Glutamatergic neuron (in vitro differentiated cells): ENCODE data around the gene STEEP1. TPM values are rescaled to one million over a fixed set of nuclear protein-coding genes. Genes with fewer than 3 reads are reported as not detected.

Source experiments
- DNase-seq: peaks from one replicate; pipeline ENCODE4 v3.0.0; 2022
- H3K27ac Mint-ChIP-seq: one replicate; pipeline ENCODE4 v1.8.0; 2020; ENCODE audit warnings: mild to moderate bottlenecking, mixed read lengths, inconsistent platforms; ENCODE audit not compliant: unreplicated experiment
- H3K27me3 Mint-ChIP-seq: one replicate; pipeline ENCODE4 v1.8.0; 2020; ENCODE audit warnings: mild to moderate bottlenecking, moderate library complexity, mixed read lengths, inconsistent platforms; ENCODE audit not compliant: unreplicated experiment
- H3K36me3 Mint-ChIP-seq: one replicate; pipeline ENCODE4 v1.8.0; 2020; ENCODE audit warnings: mild to moderate bottlenecking, mixed read lengths, inconsistent platforms; ENCODE audit not compliant: unreplicated experiment
- H3K4me1 Mint-ChIP-seq: one replicate; pipeline ENCODE4 v1.8.0; 2020; ENCODE audit warnings: mild to moderate bottlenecking, low read depth, mixed read lengths, inconsistent platforms; ENCODE audit not compliant: unreplicated experiment
- H3K4me3 Mint-ChIP-seq: one replicate; pipeline ENCODE4 v1.8.0; 2020; ENCODE audit warnings: mild to moderate bottlenecking, mixed read lengths, inconsistent platforms; ENCODE audit not compliant: unreplicated experiment
- H3K9me3 Mint-ChIP-seq: one replicate; pipeline ENCODE4 v1.8.0; 2020; ENCODE audit warnings: mild to moderate bottlenecking, moderate library complexity, mixed read lengths, inconsistent platforms; ENCODE audit not compliant: unreplicated experiment
- CTCF ChIP-seq: fragments of 200-600 bp; sonication (generic); IDR thresholded peaks from one replicate; pipeline ENCODE4 v1.5.0; 2021; ENCODE audit not compliant: partially characterized antibody, unreplicated experiment
- long read RNA-seq: library from polyadenylated mRNA; unstranded; transcript quantifications from one replicate; pipeline ENCODE4 v2.0.0, GENCODE V29; 2020; ENCODE audit not compliant: unreplicated experiment
- total RNA-seq: library from RNA; stranded (reverse); fragmentation: NEBNext Ultra II Directional; extraction: Animal tissue kit (Norgen Biotek cat#: 25700); gene quantifications from one replicate; pipeline ENCODE4 v1.2.1, GENCODE V29; 2021; ENCODE audit not compliant: unreplicated experiment

The STEEP1 gene
- 28.7 TPM for total RNA-seq
- long read RNA-seq, partial matches to known transcripts = 2 of 5 reads
- long read RNA-seq, other reads (novel, unspliced or antisense) = 0 of 5 reads

- Mint-ChIP-seq H3K4me1 (peaks cover 1% of the 10 kb centered on the region), H3K36me3 (no peaks in the 10 kb centered on the region)
Measured at GRCh38 chrX:119565107-119565663, at the start of gene STEEP1. Gene STEEP1 (minus strand): TSS chrX:119565409. CDS start chrX:119565355, 54 bp downstream.

GRCh38 chrX:119614776-119615175, 49.6 kb upstream of the STEEP1 start:
- Mint-ChIP-seq H3K4me3 (no peak overlapping the region), H3K36me3 (no peaks in the 10 kb centered on the region), H3K27ac (no peak overlapping the region), H3K4me1 (peaks cover 3% of the 10 kb centered on the region), H3K27me3 (no peaks in the 10 kb centered on the region), H3K9me3 (peaks cover 2% of the 10 kb centered on the region)
- no peak for TF ChIP-seq CTCF
- no peak for DNase-seq

More at GRCh38 chrX:119565107-119565663, at the start of gene STEEP1:
- H3K9me3 Mint-ChIP-seq = peaks cover 2% of the 10 kb centered on the region
- no peaks in the 10 kb centered on the region for H3K27me3 Mint-ChIP-seq
- H3K4me3 Mint-ChIP-seq = peak within 1 kb of the TSS; percentile 94
- H3K27ac Mint-ChIP-seq = peak within 1 kb of the TSS; percentile 62
- DNase-seq = peak; percentile 84
- TF ChIP-seq CTCF = no peak

GRCh38 chrX:119607018-119607389, 41.8 kb upstream of the STEEP1 start:
- H3K9me3 Mint-ChIP-seq = peaks cover 1% of the 10 kb centered on the region
- H3K4me3 Mint-ChIP-seq = peak overlapping the region; percentile 85
- H3K36me3 Mint-ChIP-seq = no peaks in the 10 kb centered on the region
- no peak for TF ChIP-seq CTCF
- H3K27me3 Mint-ChIP-seq = peaks cover 3% of the 10 kb centered on the region
- no peak for DNase-seq
- H3K27ac Mint-ChIP-seq = peak overlapping the region; percentile 86
- H3K4me1 Mint-ChIP-seq = no peaks in the 10 kb centered on the region

GRCh38 chrX:119606280-119607017, 41.2 kb upstream of the STEEP1 start, which contains the start of gene NKRF:
Gene NKRF (minus strand): TSS chrX:119606424.
- no peaks in the 10 kb centered on the region for H3K36me3 Mint-ChIP-seq
- H3K9me3 Mint-ChIP-seq = peaks cover 1% of the 10 kb centered on the region
- no peak for TF ChIP-seq CTCF
- peak; percentile 88 for DNase-seq
- H3K27me3 Mint-ChIP-seq = peaks cover 3% of the 10 kb centered on the region
- H3K27ac Mint-ChIP-seq = peak within 1 kb of the TSS; percentile 86
- peak within 1 kb of the TSS; percentile 93 for H3K4me3 Mint-ChIP-seq
- no peaks in the 10 kb centered on the region for H3K4me1 Mint-ChIP-seq
